ENCODE results near the gene RAB3D. TPM values are rescaled to one million over a fixed set of nuclear protein-coding genes. Genes with fewer than 3 reads are reported as not detected.

Gene RAB3D
- total RNA-seq, 1 experiment from 2014 or later, result 28.9 TPM

DNA sequence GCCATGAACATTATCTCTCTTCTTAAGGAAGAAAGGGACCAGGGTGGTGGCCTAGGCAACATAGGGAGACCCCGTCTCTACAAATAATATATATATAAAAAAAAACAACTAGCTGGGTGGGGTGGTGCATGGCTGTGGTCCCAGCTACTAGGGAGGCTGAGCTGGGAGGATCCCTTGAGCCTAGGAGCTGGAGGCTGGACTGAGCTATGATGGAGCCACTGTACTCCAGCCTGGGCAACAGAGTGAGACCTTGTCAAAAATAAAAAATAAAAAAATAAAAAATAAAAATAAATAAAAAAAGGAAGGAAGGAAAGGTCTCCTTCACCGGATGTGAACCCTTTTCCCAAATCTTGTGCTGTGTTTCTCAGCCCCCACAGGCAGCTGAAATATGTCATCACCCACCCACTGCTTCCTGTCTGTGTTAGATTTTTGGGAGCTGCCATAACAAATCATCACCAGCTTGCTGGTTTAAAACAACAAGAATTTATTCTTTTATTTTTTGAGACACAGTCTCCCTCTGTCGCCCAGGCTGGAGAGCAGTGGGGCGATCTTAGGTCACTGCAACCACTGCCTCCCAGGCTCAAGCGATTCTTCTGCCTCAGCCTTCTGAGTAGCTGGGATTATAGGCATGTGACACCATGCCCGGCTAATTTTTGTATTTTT, 53.0 kb downstream of the RAB3D start:
- H3K27ac ChIP-seq (ENCODE audit: low read depth, low read length), result no peak overlapping the region
- no peak for ATAC-seq
- DNase-seq (ENCODE audit: low read depth, low spot score), result no peak
- no TSS peak for BruUV-seq (replicated peaks)
- H3K79me2 ChIP-seq (ENCODE audit: insufficient read depth, low read length), result no peaks in the 10 kb centered on the region
- intact Hi-C loops (cut with micrococcal nuclease), result no loop called here
- no peaks in the 10 kb centered on the region for H3K36me3 ChIP-seq (ENCODE audit: control insufficient read depth in 1 of 2, insufficient read depth in 2 of 2, low read length in 2 of 2)
- CTCF ChIA-PET, result interaction anchor here (0.7 to 1.3 kb wide), 3 partner anchors 43 to 161 kb away, joined by 3 to 5 read pairs (median 3); no protein-coding TSS in a partner anchor
- H3K4me2 ChIP-seq (ENCODE audit: low read length), result no peak overlapping the region
- no peaks in the 10 kb centered on the region for H3K9me3 ChIP-seq (ENCODE audit: control insufficient read depth in 1 of 2, insufficient read depth in 1 of 2, low read depth in 1 of 2, low read length in 2 of 2)
- RAD21 ChIA-PET (ENCODE audit: low non-redundant PET in 1 of 2, low total read pairs in 2 of 2, uncharacterized antibody in 2 of 2, unreplicated experiment in 2 of 2), result no interaction called here
- POLR2A ChIA-PET, result interaction anchor here (0.6 kb wide), 1 partner anchor 70 kb away, joined by 3 read pairs; no protein-coding TSS in a partner anchor
- no peaks in the 10 kb centered on the region for H3K27me3 ChIP-seq (ENCODE audit: insufficient read depth, low read length)
- H3K9ac ChIP-seq (ENCODE audit: low read length), result no peak overlapping the region
- H3K9me2 ChIP-seq (ENCODE audit: insufficient read depth), result no peaks in the 10 kb centered on the region
- H3K4me1 ChIP-seq (ENCODE audit: control insufficient read depth in 1 of 2, insufficient read depth in 2 of 2, low read length in 2 of 2), result no peaks in the 10 kb centered on the region
- H2AFZ ChIP-seq (ENCODE audit: low read depth, low read length, poor library complexity, severe bottlenecking), result no peak overlapping the region
- TF ChIP-seq ELF1 (IDR thresholded peaks at IDR 0.05; ENCODE audit: borderline replicate concordance, low read depth) (no peak), EGR1 (IDR thresholded peaks at IDR 0.05; ENCODE audit: low read depth) (no peak), TCF7L2 (IDR thresholded peaks at IDR 0.05; ENCODE audit: borderline replicate concordance, extremely low read depth, insufficient read depth, insufficient read length) (no peak), ZFX (IDR thresholded peaks at IDR 0.05) (no peak), ZNF274 (IDR thresholded peaks at IDR 0.05; ENCODE audit: low read depth, low read length) (no peak), SRF (IDR thresholded peaks at IDR 0.05; ENCODE audit: low read depth) (no peak), EZH2 (IDR thresholded peaks at IDR 0.05) (no peak), ATF3 (IDR thresholded peaks at IDR 0.05) (no peak), POLR2A (IDR thresholded peaks at IDR 0.05; ENCODE audit: borderline replicate concordance, extremely low read depth, insufficient read depth, insufficient read length) (no peak), SIN3A (IDR thresholded peaks at IDR 0.05; ENCODE audit: low read depth) (no peak), CEBPB (IDR thresholded peaks at IDR 0.05; ENCODE audit: low read depth) (no peak), YY1 (IDR thresholded peaks at IDR 0.05; ENCODE audit: extremely low read depth, insufficient replicate concordance, low read depth, low read length) (no peak), FOSL1 (IDR thresholded peaks at IDR 0.05; ENCODE audit: low read depth) (no peak), RAD21 (IDR thresholded peaks at IDR 0.05; ENCODE audit: low read depth) (no peak), SP1 (IDR thresholded peaks at IDR 0.05; ENCODE audit: low read depth) (no peak), ZBTB33 (IDR thresholded peaks at IDR 0.05; ENCODE audit: extremely low read depth, insufficient replicate concordance, low read length) (no peak), EZH2phosphoT487 (IDR thresholded peaks at IDR 0.05; ENCODE audit: borderline replicate concordance) (no peak)
- TF ChIP-seq, protein P1, sequence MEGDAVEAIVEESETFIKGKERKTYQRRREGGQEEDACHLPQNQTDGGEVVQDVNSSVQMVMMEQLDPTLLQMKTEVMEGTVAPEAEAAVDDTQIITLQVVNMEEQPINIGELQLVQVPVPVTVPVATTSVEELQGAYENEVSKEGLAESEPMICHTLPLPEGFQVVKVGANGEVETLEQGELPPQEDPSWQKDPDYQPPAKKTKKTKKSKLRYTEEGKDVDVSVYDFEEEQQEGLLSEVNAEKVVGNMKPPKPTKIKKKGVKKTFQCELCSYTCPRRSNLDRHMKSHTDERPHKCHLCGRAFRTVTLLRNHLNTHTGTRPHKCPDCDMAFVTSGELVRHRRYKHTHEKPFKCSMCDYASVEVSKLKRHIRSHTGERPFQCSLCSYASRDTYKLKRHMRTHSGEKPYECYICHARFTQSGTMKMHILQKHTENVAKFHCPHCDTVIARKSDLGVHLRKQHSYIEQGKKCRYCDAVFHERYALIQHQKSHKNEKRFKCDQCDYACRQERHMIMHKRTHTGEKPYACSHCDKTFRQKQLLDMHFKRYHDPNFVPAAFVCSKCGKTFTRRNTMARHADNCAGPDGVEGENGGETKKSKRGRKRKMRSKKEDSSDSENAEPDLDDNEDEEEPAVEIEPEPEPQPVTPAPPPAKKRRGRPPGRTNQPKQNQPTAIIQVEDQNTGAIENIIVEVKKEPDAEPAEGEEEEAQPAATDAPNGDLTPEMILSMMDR (IDR thresholded peaks at IDR 0.05 in 2 of 3, conservative IDR thresholded peaks at IDR 0.05 in 1 of 3; ENCODE audit: borderline replicate concordance in 1 of 3, insufficient read depth in 1 of 3, low read depth in 2 of 3, low read length in 2 of 3), result no peak
- TF ChIP-seq, protein P2, sequence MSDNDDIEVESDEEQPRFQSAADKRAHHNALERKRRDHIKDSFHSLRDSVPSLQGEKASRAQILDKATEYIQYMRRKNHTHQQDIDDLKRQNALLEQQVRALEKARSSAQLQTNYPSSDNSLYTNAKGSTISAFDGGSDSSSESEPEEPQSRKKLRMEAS (IDR thresholded peaks at IDR 0.05), result no peak
- H3K4me3 ChIP-seq (replicated peaks in 1 of 2; ENCODE audit: low read depth in 1 of 2, low read length in 2 of 2), result no peak overlapping the region
- H4K20me1 ChIP-seq (ENCODE audit: insufficient read depth), result no peaks in the 10 kb centered on the region

All from HCT116 (cell line).